AG10803 (cell line): ENCODE data around the gene CRY1.

Experiments
- DNase-seq: peaks from one replicate; pipeline ENCODE4 v3.0.0; 2010; ENCODE audit warnings: low read depth
- H3K4me3 ChIP-seq: 2 replicates; pipeline ENCODE4 v1.5.1; 2011; ENCODE audit warnings: mild to moderate bottlenecking, low read length, control low read depth
- TF ChIP-seq, protein P1 (sequence below): conservative IDR thresholded peaks from 2 replicates; pipeline ENCODE4 v1.5.1; 2011; ENCODE audit warnings: mild to moderate bottlenecking, low read length, control low read depth, inconsistent platforms

The CRY1 gene

DNA sequence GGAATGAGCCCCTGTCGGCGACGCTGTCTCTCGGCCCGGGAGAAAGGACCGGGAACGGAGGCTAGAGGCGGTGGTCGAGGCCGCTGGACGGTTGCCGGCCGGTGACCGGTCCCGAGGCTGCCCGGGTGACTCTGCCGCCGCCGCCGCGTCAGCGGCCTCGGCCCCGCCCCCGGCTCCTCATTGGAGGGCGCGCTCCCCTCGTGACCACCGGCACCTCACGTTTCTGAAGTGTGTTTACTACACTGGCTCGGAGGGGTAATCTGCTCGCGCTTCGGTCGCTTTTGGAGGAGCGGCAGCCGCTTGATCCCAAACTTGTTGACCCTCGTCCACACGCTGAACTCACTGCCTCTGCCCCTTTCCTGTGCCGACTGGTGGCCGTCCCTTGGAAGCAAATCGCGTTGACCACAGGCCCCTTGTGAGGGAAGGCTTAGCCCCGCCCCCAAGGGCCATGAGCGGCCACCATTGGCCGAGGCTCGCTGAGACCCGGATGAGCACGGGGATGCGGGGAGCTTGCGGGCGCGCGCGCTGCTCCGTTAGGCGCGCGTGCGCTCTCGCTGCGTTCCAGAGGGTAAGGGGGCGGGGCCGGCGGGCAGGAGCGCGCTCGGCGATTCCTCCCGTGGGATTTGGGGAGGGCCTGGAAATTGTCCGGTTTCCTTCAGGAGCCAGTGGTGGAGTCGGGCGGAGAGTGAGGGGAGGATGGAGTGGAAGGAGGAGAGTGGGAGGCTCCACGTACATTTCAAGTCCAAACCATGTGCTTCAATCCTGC, at the start of gene CRY1:
Gene CRY1 (minus strand): TSS at position 133 of the 766 bp plus-strand sequence. CDS start 588 bp downstream, outside the sequence.
- TF ChIP-seq, protein P1, sequence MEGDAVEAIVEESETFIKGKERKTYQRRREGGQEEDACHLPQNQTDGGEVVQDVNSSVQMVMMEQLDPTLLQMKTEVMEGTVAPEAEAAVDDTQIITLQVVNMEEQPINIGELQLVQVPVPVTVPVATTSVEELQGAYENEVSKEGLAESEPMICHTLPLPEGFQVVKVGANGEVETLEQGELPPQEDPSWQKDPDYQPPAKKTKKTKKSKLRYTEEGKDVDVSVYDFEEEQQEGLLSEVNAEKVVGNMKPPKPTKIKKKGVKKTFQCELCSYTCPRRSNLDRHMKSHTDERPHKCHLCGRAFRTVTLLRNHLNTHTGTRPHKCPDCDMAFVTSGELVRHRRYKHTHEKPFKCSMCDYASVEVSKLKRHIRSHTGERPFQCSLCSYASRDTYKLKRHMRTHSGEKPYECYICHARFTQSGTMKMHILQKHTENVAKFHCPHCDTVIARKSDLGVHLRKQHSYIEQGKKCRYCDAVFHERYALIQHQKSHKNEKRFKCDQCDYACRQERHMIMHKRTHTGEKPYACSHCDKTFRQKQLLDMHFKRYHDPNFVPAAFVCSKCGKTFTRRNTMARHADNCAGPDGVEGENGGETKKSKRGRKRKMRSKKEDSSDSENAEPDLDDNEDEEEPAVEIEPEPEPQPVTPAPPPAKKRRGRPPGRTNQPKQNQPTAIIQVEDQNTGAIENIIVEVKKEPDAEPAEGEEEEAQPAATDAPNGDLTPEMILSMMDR: no peak
- peak within 1 kb of the TSS; percentile 93 for H3K4me3 ChIP-seq
- peak; percentile 93 for DNase-seq

DNA sequence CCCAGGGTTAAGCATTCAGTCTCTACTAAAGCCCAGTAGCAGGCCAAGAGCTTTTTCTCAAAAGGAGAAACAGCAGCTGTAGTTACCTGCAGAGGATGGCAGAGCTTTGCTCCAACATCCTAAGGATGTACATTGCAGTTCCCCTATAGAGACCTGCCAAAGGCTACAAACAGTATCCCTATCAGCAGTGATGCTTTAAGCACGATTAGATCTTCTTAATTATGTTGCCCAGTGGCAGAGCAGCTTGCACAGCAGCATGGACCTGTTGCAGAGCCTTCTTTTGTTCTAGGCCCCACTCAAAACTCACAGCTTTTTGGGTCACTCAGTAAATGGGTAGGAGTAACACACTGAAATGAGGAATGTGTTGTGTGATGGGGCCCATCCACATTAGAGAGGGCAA, 46.4 kb upstream of the CRY1 start:
- DNase-seq: no peak
- H3K4me3 ChIP-seq: no peak overlapping the region
- TF ChIP-seq, protein P1: no peak

DNA sequence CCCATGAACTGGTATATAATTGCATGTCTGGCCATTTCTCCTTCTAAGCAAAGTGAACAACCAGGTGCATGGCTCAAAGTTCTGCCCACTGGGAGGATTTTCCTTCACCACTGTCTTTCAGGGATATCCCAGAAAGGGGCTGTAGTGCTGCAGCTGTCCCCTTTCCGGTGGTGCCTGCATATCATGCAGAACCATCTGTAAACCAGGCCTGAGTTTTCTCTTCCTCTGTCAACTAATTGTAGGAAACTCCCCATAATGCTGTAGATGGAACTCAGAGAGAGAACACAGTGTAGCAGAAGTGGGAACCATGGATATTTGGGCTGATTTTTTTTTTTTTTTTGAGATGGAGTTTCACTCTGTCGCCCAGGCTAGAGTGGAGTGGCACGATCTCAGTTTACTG, 45.6 kb upstream of the CRY1 start:
- DNase-seq: no peak
- H3K4me3 ChIP-seq: no peak overlapping the region
- TF ChIP-seq, protein P1: no peak

DNA sequence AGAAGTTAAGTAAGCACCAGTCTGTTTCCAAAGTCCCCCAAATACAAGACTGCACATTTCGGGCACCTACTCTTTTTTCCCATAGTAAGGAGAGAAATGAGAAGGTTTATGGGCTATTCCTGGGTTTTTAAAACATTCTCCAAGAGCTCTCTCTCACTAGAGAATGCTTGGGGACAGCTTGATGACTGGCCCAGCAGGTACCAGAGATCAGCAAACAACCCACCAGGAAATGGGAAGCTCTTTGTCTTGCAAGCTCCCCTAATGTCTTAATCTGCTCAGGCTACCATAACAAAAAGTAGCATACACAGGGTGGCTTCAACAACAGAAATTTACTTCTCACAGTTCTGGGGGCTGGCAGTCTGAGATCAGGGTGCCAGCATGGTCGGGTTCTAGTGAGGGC, 41.8 kb upstream of the CRY1 start:
- DNase-seq: no peak
- no peak overlapping the region for H3K4me3 ChIP-seq
- TF ChIP-seq, protein P1: no peak

DNA sequence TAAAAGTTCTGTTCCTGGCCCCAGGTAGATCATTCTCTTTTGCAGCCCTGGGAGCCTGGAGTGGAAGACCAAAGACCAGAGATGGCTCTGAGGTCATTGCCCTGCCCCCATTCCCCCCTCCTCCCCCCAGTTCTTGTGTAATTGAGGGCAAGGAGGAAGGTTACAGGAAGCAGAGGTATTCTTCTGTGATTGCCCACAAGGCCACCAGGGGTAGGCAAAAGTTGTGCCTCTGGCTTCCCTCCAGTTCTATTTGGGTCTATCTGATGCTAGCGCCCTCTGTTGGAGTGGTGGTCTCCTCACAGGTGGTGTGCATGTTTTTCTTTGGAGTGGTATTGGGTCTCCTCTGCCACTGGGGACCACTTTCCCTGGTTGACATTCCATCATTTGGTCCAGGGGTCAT, 41.2 kb upstream of the CRY1 start:
- no peak for DNase-seq
- no peak overlapping the region for H3K4me3 ChIP-seq
- TF ChIP-seq, protein P1: 0 out of 2 replicates have a peak, but pooled peaks have one; percentile 15

DNA sequence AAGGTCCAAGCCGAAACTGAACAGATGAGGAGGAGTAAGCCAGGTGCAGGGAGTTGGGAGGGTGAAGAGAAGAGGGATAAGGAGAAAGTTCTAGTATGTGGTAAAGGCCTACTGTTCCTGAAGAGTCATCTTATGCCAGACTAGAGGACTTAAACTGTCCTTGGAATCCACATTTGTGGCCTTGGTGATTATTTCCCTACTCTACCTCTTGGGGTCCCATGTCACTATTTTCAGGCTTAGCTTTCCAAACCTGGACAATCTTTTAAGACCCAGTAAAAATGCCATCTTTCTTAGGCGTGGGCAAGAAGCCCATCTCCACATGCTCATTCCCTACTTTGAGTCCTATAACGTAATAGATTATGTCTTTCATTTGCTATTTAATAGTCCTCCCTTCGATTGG, 40.1 kb upstream of the CRY1 start:
- H3K4me3 ChIP-seq: no peak overlapping the region
- TF ChIP-seq, protein P1: no peak
- no peak for DNase-seq
